CD4-positive, alpha-beta T cell treated with Interleukin-10 for 1 hour (primary cell): ENCODE data around the gene GPR142.

Experiments
- DNase-seq: peaks from one replicate; pipeline ENCODE4 v3.0.0-alpha.2; 2020

GPR142 gene

DNA sequence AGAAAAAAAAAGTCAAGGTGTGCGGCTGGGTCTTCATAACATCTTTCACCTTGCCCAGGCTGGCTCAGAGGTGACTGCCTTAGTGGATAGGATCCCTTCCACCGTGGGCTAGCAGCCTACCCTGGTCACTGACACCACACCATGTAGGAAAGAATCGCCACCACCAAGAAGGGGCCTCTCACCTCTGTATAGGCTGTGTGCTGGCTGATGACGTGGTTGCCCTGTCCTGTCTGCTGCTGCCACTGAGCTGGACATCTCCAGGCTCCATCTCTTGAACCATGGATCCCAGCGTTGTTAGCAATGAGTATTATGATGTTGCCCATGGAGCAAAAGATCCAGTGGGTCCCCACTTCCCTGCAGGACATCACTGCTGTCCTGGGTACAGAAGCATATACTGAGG is at the start of gene GPR142:
Gene GPR142, plus strand, starts transcription at position 301 of the 400 bp plus-strand sequence. CDS start 2,035 bp downstream, outside the sequence.
- DNase-seq: no peak

- DNase-seq: no peak
These were observed 48.9 kb upstream of the GPR142 start for GRCh38 chr17:74318391-74318790.

DNA sequence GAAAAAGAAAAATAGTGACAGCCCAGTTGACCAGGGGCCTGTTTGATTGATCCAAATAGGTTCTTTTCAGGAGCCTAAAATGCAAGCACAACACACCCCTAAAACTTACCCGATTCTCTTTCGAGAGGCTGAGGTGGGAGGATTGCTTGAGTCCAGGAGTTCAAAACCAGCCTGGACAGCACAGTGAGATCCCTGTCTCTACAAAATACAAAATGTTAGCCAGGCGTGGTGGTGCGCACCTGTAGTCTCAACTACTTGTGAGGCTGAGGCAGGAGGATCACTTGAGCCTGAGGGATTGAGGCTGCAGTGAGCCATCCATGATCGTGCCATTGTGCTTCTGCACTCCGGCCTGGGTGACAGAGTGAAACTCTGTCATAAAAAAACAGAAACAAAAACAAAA is 42.8 kb upstream of the GPR142 start:
- no peak for DNase-seq

GRCh38 chr17:74325376-74325742 is 41.9 kb upstream of the GPR142 start:
- DNase-seq: no peak

- peak; percentile 66 for DNase-seq
These were observed 41.4 kb upstream of the GPR142 start, which contains the start of gene KIF19 for GRCh38 chr17:74325743-74326379. TSS of gene KIF19 (plus strand) at chr17:74326226. CDS start at chr17:74326350, 124 bp downstream.

DNA sequence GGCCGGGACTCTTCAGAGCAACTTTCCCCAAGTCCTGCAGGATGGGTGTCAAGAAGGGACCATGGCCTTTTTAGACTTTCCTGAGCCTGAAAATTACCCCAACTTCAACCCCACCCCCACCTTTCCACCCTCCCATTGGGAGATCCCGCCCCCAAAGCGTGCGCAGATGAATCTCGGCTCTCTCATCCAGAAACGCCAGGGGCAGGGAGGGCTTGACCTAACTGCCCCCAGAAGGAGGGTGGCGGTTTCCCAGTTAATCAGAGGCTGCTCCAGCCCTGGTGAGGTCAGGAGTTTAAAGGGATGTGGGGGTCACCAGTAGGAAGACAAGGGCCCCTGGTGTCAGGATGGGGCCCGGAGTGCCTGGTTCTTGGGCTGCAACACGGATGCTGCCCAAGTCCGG is 40.8 kb upstream of the GPR142 start:
- DNase-seq: no peak

- no peak for DNase-seq
These were observed 38.8 kb upstream of the GPR142 start for GRCh38 chr17:74328487-74328886.

GRCh38 chr17:74329378-74329777 is 37.9 kb upstream of the GPR142 start:
- no peak for DNase-seq

DNA sequence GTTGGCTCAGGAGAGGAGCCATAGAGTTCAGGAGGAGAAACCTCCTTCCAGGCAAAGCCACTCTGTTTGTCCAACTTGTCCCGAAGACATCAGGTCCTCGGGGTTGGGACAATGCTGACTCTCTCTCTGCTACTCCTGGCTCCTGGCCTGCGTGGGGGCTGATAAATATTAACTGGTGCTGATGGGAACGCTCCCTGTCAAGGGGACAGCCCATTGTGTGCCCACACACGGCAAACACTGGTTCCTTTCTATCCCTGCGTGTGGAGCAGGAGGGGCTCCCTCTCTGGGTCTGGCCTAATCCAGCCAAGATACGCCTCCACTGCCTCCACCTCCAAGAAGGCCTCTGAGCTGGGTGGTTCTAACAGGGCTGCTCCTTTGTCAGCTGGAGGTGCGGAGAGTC is 36.9 kb upstream of the GPR142 start:
- no peak for DNase-seq

GRCh38 chr17:74332017-74332650 is 35.2 kb upstream of the GPR142 start:
- DNase-seq: no peak

DNA sequence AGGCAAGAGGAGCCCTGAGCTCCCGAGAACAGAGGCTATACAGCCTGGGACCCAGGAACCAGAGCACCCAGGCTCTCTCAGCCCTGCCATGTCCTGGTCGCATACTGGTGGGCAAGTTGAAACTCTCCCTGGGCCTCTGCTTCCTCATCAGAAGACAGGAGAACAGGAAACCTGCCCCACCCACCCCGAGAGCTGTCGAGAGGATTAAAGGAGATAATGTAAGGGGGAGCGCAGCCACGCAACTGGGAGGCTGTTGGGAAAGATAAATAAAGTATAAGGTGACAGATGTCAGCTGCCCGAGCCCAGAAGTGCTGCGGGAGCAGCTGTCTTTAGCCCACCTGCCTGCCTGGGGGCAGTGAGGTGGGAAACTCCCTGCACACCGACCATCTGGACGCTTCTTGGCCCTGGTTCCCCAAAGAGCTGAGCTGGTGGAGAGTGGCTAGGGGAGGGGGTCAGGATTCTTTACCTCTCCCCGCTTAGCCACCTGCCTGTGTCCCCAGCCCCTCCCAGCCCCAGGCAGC is 34.5 kb upstream of the GPR142 start:
- DNase-seq: no peak

DNA sequence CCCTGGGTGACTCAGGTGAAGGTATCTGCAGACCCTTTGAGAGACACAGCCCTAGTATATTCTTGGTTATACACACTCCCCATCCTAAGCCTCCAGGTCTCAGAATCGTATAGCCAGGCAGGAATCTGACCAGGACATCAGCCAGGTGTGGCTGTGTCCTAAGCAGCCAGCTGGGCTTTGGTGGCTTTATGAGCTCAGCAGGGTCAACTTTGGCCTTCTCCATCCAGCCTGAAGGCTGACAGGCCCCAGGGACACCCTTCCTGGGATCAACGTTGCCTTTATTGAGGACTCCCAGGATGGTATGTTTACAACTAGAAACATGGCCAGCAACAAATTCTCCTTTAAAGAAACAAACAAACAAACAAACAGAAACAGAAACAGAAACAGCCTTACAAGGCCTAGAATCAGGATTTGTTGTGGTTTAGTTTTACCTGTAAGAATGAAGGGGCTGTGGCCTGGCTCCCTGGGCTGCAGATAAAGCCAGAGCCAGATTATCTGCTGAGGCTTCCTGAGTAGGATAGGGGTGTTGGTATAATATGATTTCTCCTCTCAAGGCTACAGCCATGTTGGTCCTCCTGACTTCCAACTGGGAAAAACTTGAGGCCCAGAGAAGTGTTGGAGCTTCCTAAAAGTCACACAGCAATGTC is 32.8 kb upstream of the GPR142 start:
- DNase-seq: no peak

DNA sequence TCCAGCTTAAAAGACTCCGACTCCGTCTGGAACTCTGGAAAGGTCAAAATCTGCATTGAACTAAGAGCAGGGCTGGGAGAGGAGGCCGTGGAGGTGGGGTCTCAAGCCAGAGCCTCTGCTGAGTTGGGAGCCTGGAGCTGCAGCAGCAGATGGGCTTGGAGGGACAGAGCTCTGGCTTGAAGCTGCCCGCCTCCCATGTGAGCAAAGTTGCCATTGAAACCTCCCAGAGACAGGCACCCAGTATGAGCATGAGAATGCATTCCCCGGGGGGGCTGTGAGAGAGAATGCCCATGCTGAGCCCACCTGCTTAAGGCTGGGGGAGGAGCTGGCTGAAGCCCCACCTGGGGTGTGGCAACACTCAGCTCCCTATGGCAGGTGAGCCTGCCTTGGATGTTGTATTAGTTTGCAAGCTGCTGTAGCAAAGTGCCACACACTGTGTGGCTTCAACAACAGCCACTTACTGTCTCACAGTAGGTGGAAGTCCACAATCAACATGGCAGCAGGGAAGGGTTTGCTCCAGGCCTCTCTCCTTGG is 31.7 kb upstream of the GPR142 start:
- no peak for DNase-seq

DNA sequence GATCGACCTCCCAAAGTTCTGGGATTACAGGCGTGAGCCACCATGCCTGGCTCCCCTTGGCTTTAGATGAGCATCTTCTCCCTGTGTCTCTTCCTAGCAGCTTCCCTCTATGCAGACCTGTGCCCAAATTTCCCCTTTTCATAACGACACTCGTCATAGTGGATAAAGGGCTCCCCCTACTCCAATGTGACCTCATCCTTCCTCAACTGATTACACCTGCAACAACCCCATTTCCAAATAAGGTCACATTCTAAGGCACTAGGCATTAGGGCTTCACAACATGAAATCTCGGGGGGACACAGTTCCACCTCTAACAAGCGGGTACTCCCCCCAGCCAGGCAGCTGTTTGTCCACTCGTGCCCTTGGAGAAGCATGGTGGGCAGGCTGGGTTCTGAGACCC is 31.0 kb upstream of the GPR142 start:
- DNase-seq: no peak

GRCh38 chr17:74337834-74338500 is 29.3 kb upstream of the GPR142 start:
- no peak for DNase-seq

GRCh38 chr17:74339537-74340195 is 27.6 kb upstream of the GPR142 start:
- DNase-seq: no peak

DNA sequence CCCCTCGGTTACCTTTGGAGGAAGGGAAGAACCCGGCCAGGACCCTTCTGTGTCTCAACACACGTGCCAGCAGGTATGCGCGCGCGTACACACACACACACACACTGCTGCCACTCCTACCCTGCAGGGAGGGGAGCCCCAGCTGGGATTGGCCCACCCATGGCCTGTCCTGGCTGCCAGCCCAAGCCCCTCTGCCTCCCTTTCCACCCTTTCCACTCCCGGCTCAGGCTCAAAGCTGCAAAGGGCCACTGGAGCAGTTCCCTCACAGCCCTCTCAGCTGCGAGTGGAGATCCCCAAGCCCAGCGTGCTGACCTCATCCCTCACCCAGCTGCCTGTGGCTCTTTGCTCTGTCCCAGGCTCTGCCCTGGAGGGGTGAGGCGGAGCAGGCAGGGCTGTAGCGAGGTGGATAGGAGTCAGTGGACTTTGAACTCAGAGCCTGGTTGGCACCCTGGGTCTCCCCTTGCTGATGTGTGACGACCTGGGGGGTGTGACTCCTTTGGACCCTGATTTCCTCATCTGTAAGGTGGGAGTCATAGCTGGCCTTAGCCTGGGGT is 26.8 kb upstream of the GPR142 start:
- no peak for DNase-seq

- no peak for DNase-seq
These were observed 25.1 kb upstream of the GPR142 start for GRCh38 chr17:74342224-74342623.

- no peak for DNase-seq
These were observed 24.2 kb upstream of the GPR142 start for GRCh38 chr17:74343121-74343520.

DNA sequence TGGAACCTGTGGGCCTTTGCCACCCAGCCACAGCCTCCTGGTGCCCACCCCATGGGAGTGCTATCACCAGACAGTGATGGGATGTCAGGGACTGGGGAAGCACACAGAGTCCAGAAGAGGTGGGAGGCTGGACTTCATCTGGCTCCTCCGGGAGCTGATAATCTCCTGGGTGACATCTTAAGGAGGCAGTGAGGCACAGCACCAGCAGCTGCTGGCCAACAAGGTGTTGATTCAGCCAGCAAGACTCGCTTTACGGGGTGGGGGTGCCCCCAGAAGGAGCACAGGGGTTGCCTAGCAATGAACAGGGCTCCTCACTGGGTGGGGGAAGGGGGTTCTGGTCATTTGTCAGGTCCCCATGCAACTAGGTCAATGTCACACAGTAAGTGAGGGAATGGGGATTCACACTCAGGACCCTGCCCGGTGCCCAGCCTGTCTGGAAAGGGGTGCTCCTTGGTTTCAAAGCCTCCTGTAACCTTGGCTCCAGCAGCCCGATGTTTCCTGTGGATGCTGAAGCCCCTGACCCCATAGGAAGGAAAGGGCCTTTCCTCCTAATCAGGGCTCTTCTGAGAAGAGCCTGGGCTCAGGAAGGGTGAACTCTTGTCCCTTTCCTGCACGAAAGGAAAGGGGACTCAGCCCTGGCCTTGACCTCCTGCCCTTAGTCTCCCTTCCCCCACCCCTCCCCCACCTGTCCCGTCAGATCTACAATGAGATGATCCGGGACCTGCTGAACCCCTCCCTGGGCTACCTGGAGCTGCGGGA is 23.6 kb upstream of the GPR142 start:
- DNase-seq: no peak

- DNase-seq: no peak
These were observed 22.6 kb upstream of the GPR142 start for GRCh38 chr17:74344658-74345057.
